Stimulated activated CD8-positive, alpha-beta memory T cell treated with anti-CD3 and anti-CD28 coated beads, Interleukin-4, amount 100 ng/mL, for 24 hours (primary cell): ENCODE measurements around the gene LRIG1.

Experiments
- DNase-seq: peaks from one replicate; pipeline ENCODE4 v3.0.0-alpha.2; 2020; ENCODE audit warnings: low read depth

The LRIG1 gene

DNA sequence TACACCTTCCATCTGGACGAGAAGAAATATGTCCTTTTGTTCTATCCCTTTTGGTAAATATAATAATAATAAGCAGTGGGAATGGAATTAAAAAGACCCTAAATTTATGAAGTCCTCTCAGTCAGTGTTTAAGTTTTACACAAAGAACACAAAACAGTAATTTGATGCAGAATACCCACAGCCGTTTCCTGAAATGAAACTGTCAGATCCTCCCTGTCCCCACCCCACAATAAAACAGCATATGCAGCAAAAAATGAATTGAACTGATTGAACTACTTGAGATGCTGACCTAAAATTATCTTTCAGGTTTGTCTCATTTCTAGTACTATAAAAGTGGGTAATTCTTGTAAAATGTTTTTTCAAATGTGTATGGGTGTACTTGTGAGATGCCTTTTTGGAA, 2.2 kb upstream of the LRIG1 start:
- DNase-seq, result no peak

DNA sequence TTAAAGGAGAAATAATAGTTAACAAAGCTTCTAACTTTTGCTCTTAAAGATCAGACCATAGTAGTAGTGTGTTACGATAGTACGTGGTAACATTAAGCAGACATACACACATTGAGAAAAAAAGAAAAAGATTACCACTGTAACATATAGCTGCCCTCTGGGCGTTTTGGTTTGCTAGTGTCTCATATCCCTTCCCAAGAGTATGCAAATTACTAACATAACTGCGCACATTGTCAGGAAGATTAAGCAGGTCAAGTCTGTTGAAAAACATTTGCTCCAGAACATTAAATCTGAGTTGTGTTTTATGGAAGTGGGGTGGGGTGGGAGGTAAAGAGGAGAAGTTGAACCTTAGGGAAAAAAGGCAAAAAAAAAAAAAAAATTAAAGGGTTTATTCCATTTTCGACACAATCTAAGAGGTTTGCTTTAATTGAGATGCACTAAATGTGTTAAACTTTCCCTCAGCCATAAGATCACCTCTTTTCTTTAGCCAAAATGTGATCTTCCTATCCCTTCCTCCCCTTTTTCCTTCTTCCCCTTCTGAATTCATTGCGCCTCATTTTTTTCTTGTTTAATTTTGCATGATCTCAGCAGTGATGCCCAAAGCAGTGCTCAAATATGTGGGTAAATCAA, 1.5 kb upstream of the LRIG1 start:
- DNase-seq, result no peak

DNA sequence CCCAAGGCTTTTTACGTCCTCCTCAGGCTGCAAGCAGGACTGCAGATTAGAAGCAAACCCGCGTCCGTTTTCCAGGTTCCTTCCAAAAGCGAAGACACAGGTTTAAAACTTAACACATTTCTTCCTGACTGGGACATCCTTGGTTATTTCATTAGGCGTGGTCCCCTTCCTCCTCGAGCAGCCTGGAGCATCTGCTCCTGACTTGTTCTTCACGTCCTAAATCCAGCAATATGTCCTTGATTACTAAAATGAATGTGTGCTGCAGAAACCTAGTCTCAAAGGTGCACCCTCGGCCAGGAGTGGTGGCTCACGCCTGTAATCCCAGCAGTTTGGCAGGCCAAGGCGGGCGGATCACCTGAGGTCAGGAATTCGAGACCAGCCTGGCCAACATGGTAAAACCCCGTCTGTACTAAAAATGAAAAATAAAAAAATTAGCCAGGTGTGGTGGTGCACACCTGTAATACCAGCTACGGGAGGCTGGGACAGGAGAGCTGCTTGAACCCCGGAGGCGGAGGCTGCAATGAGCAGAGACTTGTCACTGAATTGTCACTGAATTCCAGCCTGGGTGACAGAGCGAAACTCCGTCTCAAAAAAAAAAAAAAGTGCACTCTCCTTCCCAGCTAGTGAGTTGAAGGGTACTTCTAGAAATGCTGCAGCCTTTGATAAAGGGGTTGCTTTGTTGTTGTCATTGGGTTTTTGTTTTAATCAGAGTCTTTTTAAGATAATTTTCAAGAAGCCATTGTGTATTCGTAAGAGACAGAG, 842 bp upstream of the LRIG1 start:
- DNase-seq, result no peak

DNA sequence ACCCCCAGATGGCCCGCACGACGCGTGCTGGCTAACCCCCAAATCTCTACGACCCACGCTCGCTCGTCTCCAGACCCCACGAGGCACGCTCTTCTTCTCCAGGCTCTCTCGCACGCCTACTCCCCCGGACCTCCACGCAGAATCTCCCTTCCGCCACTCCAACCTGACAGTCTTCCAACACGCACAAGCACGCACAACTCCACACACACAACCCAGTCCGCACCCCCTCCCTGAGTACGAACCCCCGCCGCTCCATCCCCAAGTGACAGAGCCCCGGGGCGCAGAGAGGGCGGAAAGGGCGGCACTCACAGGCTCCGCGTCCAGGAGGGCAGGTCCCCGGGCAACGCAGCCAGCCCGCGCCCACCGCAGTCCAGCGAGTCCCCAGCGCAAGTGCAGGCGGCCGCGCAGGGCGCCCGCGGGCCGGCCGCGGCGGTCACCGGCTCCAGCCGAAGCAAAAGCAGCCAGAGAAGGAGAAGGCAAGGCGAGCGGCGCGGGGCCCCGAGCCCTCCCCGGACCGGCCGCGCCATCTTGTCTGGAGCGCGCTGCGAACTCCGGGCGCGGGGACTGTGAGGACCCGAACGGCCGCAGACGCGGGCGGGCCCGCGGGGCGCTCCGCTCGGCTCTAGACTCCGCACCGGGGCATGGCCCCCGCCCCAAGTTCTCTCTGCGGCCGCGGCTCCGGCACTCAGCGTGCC, 794 bp downstream of the LRIG1 start:
- DNase-seq, result peak; percentile 10

DNA sequence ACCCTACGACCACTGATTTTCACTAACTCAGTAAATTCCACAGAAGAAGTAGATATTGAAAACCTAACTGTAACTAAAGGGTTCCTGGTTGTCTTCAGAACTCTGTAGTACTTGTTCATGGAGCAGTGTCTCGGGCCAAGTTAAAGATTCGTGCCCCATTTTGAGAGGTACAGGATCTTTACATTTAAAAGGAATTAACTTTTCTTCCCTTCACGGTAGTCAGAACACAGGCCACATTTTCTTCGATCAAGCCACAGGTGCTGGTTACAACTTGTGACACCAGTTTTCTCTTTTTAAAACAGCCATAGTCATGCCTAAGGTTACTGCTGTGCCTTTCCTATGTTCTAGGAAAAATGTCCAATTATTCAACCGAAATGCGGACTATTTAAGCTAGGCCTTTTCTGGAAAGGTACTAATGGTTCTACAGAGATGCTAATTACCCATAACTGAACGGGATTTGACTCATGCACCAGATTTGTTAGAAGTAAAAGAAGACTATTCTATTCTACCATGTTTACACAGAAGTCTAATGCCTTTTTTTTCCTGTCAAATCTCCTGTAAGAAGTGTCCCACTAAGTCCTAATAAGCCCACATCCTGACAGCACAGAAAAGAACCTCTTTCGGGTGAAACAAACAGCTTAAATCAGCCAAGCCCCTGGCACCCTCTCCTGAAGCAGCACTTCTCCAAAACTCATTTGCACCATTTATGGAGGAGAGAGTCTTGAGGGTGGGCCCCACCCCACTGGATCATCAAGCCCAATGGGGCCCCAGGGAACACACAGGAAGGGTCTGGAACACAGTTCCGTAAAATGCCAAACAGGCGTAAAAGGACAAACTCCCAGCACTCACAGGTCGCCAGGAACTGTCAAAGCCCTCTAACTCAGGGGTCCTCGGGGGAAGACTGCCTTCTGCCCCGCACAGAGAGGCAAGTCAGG, 1.9 kb downstream of the LRIG1 start:
- no peak for DNase-seq

DNA sequence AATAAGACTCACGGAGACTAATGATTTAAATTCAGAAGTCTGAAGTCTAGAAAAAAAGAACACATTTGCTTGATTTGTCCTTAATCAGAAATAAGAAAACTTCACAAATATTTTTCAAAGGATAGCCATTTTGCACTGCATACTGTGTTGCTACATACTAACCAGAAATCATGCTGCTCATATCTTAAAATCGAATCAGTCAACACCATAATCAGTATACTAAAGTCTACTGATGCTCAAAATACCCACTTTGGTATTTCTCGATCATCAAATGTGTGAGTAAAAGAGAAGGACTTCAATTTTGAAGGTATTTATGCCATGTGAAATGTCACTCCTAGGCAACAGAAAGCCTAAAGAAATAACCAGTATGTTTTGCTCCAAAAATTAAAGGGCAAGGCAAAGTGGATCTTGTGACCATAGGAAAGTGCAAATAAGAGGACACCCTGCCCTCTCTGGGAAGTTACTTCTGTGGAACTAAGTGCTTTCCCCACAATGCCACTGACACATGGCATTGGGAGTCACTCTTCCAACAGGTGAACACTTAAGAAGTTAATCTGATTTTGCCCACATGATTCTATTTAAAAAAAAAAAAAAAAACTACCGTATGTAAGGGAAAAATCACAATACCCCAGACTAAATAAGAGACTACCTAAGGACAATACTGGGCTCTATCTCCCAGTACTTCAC, 2.7 kb downstream of the LRIG1 start:
- no peak for DNase-seq

DNA sequence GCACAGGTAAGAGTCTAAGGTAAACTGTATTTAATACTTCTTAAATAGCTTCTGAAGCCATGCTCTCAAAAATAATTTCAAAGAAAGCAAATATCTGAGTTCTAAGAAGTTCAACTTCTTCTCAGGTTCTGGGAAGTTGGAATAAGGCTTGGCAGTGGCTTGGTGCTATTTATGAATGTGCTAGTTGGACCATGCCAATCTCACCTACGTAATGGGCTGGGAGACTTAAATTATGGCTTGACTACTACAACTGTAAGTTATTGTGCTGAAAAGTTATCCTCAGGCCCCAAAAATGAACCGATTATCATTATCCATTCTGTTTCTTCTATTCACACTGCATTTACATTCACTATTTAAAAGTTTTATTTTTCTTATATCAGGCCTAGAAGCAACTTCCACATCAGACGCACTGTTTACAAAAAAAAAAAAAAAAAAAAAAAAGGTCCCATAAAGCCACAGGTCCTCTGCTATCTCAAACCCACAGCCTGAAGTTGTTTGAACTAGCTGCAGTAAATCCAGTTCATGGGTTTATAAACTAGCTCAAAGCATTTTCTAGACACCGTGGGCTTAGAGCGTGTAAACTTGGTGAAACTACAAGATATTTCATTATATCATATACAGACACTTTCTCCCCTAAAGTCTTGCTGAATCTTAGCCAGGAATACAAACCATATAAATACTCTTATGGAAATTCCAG, 3.4 kb downstream of the LRIG1 start:
- no peak for DNase-seq

DNA sequence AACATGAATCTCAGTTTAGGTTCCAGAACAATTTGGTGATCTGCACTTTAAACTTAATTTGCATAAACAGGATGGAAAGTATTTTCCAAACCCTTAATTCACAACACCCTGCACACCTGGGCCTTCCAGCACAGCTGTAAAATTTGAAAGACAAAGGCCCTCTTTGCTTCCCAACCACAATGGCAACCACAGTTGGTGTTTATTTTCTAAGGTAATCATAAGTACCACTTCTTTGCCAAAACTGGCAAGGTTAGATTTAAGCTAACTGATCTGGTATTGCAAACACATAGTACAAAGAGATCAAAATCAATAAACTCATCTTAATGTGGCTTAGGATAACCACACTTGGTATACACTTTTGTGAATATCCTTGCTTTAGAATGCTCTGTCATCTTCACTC, 4.1 kb downstream of the LRIG1 start:
- no peak for DNase-seq

DNA sequence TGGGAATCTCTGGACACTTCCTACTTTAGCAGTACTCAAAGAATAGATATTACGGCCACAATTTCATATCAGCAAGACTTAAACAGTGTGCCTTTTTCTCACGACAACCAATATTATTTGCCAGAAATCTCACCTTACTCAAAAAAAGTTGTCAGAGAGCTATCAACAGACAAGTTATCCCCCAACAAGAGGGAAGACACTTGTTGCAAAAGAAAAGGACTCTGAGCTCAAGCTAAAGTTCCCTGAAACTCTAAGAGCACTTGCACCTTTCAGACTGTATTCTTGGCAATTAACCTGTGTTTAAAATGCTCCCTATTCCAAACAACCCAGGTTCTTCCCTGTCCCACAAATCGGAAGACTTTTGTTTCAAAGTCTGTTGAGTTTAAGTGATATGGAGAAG, 4.5 kb downstream of the LRIG1 start:
- no peak for DNase-seq

DNA sequence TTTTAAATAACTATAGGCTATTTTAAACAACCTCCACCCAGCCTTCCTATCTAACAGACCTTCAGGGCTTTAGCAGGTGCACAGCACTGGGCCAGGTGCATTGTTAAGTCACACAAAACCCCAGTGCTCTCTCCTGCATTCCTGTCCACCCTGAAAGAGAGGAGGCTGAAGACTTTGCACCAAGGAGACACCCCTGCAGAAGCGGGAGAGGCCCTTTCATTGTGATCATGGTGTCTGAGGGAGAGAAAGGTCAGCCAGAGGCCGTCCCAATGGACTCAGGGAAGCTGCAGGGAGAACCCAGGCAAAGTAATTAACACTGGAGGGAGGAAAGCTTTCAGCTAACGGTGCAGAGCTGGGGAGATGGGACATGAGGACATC, 5.2 kb downstream of the LRIG1 start:
- no peak for DNase-seq

DNA sequence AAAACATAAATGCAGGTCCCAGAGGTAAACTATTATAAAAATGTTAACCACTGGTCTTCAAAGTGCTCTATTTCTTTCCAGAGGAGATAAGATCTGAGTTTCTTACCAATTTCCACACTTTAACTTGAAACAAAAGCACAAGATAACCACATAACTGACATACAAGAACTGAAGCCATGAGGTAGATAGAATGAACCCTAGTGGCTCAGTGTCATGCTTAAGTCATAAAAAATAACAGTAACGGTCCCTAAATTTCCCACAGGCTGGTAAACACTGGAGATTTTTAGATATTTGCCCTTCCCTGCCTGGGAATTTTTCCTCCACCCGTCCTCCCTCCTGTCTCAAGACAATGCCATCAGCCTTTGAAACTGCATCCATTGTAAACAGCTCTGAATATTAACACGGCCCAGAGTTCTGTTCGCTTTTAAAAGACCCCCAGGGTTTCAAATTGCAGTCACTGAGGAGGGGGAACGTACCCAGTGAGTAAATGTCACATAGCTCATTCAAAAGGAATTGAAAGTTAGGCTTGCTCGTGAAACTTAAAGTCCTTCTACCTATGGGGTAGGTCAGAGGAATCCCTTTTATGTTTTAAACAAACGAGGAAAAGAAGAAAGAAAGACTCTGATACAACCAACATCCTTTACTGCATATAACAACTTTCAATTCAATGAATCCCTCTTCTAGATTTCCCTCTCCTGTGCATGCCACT, 5.7 kb downstream of the LRIG1 start:
- no peak for DNase-seq

DNA sequence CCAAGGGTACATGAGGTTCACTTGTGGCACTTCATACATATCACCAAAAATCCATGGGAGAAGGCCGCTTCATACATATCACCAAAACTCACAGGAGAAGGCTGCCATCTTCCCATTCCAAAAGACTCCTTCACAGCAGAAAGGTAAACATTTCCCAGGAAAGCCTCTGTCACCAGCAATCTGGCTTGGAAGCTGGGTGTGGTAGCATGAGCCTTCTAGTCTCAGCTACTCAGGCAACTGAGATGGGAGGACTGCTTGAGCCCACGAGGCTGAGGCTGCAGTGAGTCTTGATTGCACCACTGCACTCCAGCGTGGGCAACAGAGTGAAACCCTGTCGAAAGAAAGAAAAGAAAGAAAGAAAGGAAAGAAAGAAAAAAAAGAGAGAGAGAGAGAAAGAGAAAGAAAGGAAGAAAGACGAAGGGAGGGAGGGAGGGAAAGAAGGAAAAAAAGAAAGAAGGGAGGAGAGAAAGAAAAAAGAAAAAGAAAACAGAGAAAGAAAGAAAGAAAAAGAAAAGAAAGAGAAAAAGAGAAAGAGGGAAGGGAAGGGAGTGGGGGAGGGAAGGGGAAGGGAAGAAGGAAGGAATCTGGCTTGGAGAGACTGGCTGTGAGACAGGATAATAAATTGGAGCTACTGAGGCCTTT, 7.2 kb downstream of the LRIG1 start:
- no peak for DNase-seq

DNA sequence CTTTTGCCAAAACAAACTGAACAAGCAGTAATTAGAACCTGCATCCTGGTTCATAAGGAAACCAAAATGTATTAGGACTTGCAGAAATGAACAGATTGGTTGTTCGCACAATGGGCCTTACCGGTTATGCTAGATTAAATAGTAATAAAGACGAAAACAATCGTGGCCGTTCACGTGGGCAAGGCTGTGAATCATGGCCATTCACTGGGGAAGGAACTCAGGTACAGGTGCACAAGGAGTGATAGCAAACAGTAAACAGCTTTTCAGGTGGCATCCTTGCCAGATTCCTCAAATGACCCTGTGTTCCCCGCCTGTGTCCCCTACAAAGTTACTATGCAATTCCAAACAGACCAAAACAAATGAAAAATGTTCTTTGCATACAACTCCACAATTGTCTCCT, 8.2 kb downstream of the LRIG1 start:
- DNase-seq, result no peak

DNA sequence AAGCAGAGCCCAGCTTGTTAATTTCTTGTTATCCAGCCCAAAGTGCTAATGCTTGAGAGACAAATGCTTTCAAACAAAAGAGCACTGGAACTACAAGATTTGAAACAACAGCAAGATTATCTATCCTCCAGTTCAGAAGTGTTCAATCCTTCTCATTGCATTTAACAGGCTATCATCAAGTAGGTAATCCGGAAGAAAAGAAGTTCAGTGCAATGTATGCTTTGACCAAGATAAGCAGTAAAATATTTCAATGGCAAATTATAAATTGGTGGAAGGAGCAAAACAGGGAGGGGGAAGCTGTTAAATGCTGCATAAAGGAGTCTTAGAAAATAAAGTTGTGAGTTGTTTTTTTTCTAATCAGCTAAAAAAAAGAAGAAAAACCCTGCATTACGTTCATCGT, 8.8 kb downstream of the LRIG1 start:
- no peak for DNase-seq

DNA sequence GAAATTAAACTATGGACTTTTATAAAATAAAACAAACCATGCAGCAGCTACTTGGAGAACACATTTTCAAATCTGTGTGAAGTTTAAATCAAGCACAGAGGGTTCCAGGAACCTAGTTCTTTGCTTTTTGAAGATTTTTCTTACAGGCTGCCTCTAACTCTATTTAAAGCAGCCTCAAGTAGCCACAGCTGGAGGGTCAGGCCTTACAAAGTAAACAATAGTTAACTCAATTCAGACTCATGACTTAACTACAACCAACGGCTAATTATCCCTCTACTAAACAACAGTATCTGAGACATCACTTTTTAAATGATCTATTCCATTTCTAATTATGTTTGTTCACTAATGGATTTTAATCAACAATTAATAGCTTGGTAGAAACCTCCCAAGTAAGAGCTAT, 9.8 kb downstream of the LRIG1 start:
- no peak for DNase-seq

DNA sequence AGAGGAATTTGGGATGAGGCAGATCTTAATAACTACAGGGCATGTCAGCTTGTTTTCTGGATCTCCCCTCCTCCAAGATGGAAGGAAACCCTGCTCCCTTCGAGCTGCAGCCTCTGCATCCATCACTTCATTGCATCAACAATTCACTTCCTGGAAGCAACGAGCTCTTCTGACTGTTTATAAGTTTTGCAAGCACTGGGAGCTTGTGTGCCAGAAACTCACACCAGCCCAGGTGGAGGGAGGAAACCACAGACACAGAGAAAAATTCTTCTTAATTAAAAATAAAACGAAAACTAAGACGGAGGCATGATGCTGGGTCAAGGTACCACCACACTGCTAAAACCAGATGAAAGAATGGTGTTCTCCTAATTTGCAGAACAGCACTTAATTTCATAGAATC, 10.6 kb downstream of the LRIG1 start:
- DNase-seq, result no peak

DNA sequence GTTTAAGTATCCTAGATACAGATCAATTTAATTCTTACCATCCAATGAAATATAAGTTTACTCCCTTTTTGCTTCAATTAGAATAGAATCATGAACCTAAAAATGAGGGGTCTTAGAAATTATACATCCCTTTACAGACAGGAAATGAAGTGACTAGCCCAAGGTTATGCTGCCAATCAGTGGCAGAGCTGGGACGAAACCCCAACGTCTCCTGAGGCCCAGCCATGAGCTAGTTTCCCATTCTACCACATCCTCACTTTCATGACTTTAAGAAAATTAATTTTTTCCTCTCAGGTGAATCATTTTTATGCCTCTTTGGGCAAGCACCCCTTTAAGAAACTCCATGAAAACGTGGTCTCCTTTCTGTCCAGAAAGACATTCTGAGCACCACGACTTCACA, 11.2 kb downstream of the LRIG1 start:
- DNase-seq, result no peak

DNA sequence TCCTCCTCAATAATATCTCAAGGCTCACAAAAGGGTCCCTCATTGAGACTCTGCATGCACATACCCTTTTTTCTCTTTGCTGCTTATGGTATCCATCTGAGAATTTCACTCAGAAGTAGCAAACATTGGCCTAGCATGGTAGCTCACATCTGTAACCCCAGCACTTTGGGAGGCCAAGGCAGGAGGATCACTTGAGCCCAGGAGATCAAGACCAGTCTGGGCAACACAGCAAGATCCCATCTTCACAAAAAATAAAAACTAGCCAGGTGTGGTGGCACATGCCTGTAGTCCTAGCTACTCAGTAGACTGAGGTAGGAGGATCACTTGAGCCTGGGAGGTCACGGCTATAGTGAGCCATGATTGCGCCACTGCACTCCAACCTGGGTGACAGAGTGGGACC, 11.7 kb downstream of the LRIG1 start:
- no peak for DNase-seq

DNA sequence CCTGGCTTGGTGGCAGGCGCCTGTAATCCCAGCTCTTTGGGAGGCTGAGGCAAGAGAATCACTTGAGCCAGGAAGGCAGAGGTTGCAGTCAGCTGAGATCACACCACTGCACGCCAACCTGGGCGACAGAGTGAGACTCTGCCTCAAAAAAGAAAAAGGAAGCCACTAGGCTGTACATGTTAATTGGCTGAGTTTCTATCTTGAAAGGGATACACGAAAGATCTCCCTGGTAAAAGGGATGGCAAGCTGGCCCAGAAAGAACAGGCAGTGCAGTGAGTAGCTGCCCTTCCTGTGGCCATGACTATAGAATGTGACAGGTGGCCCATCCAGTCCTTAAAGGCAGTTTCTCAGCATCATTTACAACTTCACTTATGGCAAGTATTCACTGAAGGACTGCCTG, 12.3 kb downstream of the LRIG1 start:
- DNase-seq, result no peak

DNA sequence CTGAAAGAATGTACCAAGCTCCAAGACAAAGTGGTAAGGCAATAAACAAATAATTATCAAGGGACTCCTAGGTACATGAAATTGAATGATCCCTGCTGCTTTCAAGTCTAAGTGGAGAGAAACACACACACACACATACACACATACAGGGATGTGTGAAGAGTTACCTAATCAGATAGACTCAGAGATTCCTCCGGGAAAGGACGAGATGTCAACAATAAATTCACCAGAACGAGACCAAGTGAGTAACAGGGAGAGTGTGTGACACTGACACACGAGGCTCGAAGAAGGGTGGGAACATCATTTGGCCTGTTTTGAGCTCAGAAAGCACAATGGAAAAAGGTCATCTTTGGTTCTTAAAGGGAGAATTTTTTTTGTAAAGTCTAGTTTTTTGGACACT, 13.4 kb downstream of the LRIG1 start:
- no peak for DNase-seq
